NCI-H446 treated with DMSO at 0.1 percent for 48 hours (cell line): ENCODE data around the gene LUZP2.

Experiments used
- DNase-seq: peaks from one replicate; lab custom pipeline; 2025; lab: John Stamatoyannopoulos, UW

LUZP2 gene

DNA sequence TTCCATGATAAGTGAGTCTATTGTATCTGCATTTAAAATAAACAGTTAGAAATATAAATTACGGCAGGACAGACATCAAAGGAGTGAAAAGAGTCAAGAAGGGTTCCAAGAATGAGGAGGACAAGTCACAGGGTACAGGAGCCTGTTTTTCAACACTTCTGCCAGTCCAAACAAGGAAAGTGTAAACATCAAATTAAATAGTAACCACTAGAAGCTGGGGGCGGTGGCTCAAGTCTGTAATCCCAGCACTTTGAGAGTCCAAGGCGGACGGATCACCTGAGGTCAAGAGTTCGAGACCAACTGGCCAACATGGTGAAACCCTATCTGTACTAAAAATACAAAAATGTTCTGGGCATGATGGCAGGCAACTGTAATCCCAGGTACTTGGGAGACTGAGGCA lies 219.6 kb downstream of the LUZP2 start:
- DNase-seq = no peak

DNA sequence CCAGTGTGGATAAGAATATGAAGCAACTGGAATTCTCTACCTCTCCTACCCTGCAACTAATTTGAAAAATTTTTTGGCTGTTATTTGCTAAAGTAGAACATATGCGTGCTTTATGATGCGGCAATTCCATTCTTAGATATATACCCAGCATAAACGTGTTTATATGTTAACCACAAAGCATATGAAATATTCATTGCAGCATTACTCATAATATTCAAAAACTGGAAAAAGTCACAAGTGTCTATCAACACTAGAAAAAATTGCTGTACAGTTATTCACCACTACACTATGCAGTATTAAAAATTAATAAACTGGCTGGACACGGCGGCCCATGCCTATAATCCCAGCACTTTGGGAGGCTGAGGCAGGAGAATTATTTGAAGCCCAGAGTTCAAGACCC lies 226.4 kb downstream of the LUZP2 start:
- DNase-seq = no peak

DNA sequence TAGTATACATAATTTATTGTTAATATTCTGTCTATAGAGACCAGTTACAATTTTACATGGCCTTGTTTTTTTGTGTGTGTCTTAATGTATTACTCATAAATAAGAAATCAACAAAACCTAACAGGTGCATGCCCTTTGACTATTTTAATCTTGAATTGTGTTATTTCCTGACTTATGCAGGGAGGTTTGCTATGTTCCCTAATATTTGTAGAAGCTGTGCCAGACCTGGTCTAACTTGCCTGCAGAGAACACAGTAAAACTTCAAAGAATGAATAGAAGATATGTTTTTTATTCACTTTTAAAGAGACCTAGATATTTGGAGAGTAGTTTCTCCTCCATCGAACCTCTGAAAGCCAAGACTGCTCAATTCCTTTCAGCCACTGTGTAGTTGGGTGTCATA lies 234.7 kb downstream of the LUZP2 start:
- DNase-seq = no peak

DNA sequence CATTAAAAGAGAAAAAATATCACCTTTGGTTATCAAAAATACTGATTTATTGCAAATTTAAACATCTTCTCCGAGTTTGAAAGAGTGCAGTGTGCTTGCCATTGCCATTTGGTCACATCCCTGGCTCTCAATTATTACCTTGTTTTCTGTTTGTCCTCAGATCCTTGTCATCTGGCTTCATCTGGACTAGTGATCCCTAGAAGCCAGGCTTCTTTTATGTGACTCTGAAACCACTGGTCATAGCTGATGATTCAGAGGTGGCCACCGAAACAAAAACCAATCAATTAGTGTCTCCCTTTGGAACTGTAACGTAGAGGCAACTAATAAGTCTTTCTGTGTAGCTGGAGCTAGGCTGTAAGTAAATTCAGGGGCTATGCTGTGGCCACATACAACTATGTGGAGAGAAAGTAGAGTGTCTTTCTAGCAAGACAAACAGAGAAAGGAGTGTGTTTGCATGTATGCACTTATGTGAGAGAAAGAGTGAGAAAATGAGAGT lies 237.9 kb downstream of the LUZP2 start:
- no peak for DNase-seq

DNA sequence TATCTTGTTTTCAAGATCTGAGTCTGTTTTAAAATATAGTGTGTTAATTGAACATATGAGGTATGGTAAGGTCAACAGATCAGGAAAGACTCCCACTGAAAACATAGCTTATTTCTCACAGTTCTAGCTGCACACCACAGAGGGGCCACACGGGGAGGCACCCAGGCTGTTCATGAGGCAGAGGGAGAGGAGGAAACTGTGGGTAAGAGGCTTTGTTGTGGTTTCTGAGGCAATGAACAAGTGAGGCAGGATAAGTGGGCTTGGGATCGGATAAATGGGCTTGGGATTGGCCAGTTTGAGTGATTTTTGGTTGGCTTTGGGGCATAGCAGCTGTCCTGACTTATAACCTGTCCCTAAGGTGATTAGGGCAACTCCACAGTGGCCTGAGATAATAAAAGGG lies 242.1 kb downstream of the LUZP2 start:
- no peak for DNase-seq

DNA sequence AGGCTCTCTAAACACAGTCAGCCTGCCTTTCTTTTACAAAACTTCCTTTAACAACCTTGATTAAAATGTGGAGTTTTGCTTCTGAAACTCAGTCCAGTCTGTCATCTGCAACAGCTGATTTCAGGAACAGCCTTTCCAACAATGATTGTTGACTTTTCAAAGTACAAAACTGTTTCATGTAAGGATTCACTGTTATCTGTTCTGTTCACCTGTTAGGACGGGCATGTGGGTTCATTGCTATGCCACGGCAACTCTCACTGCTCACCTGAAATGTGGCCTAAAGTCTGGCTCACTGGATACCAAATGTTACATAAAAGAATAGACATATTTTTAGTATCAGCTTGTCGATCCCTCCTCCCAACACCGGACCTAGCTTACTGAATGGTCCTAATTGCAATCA lies 242.8 kb downstream of the LUZP2 start:
- no peak for DNase-seq

DNA sequence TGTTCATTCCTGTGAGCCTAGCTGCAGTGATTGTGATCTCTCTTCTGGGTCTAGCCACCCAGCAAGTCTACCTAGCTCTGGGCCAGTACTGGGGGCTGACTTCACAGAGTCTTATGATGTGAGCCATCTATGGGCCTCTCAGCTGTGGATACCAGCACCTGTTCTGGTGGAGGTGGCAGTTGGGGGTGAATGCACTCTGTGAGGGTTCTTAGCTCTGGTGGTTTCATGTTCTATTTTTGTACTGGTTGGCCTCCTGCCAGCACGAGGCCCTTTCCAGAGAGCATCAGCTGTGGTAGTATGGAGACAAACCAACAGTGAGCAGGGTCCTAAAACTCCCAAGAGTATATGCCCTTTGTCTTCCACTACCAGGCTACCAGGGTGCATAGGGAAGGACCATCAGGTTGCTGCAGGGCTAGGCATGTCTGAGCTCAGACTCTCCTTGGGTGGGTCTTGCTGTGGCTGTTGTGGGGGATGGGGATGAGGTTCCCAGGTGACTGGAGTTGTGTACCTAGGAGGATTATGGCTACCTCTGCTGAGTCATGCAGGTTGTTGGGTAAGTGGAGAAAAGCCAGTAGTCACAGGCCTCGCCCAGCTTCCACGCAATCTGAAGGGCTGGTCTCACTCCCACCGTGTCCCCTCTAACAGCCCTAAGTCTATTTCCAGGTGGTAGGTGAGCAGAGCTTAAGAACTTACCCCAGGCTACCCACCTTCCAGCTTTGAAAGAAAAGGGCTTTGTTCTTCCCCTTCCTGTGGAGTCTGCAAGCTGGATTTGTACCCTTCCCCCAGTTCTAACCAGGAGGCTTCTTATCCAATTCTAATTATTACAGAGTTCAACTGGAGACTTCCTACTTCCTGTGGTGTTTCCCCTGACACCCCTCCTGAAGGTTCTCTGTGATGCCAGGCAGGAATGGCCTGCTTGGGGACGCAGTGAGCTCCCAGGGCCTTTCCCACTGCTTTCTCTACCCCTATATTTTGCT lies 250.7 kb downstream of the LUZP2 start:
- DNase-seq = no peak

DNA sequence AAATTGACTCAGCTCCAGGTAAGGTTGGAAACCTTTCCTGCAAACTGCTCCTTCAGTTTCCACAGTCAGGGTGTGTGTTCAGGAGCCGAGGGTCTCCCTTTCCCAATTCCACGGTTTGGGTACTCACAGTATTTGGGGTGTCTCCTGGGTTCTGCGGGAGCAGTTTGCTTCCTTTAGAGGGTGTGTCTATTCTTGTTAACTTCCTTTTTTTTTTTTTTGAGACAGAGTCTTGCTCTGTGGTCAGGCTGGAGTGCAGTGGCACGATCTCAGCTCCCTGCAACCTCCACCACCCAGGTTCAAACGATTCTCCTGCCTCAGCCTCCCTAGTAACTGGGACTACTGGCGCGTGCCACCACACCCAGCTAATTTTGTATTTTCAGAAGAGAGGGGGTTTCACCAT lies 251.4 kb downstream of the LUZP2 start:
- DNase-seq = no peak

DNA sequence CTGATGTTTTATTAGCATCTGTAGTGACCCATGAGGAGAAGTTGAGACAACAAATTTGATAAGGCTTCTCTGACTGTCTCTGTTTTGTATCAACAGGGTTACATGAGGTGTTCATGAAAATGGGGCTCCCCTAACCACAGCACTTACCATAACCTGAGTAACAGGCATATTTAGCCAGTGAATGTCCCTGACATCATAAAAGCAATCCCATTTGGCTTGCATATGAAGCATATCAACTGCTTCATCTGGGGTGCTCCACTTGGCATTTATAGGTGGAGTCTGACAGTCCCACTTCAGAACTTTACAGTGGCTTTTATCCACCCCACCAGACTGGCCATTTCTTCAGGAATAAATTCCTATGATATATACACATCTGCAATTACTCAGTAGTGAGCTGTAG lies 257.6 kb downstream of the LUZP2 start:
- DNase-seq = no peak

DNA sequence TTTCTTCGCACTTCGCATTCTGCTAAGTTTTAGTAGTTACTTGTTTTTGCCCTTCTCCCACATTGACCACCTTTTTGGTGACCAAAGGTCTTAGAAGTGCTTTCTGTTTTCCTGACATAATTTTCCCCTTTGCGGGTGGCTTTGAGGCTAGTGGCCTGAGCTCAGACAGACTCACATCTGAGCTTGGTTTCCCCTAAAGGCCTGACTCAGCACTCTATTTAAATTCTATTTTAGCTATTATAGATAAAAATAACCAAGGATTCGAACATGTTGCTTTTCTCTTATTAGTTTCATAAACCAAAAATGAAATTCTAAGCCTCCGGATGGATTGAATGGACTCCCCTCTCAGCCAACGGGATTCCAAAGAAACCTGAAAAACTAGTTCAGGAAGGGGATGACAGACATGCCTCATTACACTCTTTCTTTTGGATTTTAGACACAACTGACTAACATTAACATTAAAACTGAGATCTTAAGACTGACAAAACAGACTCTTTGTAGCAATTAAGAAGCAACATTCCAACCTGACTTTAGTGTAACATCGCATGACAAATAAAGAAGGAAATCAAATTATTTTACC lies 258.5 kb downstream of the LUZP2 start:
- DNase-seq = no peak

DNA sequence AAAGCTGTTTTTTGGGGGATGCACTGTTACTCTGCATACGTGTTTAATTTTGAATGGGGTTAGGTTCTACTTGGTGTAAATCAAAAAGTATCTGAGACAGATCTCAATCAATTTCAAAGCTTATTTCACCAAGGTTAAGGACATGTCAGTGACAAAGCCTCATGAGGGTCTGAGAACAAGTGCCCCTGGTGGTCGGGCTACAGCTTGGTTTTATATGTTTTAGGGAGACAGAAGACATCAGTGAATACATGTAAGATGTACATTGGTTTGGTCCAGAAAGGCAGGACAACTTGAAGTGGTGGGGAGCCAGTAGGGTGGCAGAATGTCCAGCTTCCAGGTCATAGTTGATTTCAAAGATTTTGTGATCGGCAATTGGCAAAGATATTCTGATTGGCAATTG lies 262.9 kb downstream of the LUZP2 start:
- no peak for DNase-seq

DNA sequence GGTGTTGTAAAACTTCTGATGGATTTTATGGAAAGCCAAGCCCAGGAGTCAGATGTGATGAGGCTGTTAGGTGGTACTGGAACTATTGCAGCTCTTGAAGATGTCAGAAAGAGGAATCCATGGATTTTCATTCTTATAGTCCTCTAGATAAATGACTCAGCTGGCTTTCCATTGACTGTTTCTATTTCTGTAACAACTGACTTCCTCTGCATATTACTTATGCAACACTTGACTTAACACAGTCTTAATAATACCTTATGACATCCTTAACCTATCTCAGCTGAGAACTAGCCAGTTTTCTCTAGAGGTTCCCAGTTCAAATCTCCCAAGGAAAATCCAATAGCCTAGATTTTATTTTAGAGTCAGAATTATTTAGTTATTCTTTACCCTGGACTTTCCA lies 263.8 kb downstream of the LUZP2 start:
- no peak for DNase-seq

DNA sequence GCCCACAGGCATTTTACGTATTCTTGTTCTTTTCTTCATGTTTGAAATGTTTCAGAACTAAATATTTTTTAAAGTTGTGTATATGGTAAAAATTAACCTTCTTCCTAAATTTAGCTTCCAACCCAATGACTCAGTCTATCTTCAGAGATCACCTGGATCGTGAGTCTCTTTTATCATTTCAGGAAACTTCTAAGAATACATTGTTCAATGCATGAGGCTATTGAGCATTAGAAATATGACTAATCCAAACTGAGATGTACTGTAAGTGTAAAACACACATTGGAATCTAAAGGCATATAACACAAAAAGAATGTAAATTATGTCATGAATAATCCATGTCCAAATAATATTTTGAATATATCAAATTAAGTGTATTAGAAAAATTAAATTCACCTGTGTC lies 265.2 kb downstream of the LUZP2 start:
- DNase-seq = no peak

DNA sequence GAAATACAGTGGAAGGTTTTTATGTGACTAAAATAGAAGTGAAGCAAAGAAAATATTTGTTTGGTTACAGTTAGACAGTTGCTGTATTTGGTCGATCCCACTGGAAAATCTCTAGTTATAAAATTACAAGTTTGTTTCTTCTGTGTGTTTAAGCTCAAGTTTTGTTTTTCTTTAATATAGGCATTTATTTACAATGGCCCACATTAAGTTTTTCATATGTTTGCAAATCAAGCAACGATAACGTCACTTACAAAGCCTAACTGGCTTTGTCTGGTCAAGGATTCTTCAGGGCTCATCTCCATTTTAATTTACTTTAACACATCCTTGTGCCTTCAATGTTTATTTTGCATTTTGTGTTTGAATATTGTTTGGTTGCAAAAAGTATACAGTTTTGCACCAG lies 270.6 kb downstream of the LUZP2 start:
- DNase-seq = no peak

DNA sequence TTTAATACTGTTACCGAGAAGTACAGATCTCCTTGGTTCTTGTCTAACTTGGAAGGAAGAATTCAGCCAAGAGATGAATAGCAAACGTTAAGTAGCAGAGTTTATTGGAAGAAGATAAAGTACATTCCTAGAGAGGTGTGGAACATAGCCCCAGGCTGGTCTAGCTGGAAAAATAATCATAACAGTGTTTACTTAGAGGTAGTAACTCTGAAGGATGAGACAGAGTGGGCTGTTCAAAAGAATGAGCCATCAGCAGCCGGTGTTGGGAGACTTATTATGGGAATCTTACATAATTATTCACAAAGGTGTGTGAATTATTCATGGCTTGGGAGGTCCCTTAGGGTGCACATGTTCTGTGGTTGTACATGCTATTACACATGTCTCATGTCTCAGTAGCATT lies 276.5 kb downstream of the LUZP2 start:
- no peak for DNase-seq

DNA sequence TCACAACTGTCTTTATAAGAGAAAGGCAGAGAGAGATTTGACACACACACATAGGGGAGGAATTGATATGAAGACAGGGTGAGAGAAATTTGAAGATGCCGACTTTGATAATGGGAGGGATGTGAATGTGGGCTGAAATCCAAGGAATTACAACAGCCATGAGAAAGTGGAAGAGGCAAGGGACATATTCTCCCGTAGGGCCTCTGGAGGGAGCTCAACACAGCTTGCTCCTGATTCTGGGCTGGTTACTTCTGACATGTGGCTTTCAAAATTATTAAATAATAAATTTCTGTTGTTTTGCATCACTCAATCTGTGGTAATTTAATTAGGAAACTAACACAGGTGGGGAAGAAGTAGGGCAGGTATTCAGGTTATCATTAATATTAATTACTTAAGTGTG lies 282.9 kb downstream of the LUZP2 start:
- DNase-seq = no peak

DNA sequence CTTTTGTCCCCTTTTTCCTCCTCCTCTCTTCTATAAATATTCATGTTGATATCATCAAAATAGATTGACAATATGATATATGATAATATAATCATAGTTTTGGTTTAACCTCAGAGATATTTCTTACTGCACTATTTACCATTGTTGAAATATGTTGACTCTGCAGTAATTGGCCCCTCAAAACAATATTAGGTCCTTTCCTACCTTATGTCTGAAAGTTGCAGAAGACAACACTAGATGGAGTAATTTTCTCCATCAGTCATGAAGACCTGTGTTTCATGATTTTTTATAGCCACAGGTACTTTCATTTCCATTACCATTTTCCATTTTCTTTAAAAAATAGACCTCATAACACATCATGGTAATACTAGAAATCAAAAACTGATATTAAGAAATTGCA lies 284.4 kb downstream of the LUZP2 start:
- no peak for DNase-seq

DNA sequence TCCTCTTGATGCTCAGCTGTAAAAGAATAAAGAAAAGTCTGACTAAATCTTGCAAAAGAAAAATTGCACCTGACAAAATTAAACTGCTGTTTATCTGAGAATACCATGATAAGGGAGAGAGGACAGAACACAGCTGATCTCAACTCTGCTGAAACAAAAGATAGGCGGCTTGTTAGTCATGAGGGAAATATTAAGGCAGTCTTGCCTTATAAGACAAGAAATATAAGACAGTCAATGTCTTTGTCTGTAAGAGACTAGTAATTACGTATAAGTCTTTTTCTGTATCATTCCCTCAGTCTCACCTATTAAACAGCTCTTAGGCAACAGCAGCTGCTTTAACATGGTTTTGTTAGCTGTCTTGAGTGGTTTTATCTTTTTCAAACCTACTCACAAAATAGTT lies 296.6 kb downstream of the LUZP2 start:
- no peak for DNase-seq

DNA sequence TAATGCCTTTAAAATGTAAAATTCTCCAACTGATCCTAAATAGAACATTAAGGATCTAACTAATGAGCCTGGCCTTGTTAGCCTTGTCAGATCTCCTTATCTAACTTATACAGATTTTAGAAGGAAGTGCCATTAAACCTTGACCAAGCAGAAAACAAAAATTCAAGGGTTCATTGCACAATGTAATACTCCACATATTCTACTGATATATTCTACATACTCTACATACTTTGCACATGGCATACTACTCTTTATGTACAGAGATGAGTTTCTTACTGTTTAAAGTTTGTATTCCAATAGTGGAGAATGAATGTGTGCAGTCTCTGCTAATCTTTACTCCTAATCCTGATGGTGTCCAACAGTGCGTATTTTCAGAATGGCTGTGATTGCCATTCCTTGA lies 297.2 kb downstream of the LUZP2 start:
- no peak for DNase-seq

DNA sequence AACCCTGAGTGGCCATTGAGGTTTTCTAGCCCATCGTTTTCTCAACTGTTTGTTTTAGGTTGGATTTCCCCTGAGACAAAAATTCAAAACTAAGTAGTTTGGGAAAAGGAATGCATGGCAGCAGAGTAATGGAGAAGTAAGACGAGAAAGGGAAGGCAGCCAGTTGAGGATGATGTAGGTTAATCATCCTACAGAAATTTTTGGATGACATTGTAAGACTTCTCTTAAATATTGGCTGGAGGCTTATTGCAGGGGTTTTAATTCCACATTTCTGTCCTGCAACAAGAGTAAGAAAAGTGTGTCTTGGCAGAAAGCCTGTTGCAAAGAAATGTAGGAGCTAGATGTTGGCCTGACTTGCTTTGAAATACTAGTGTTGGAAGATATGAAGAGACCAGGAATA lies 308.8 kb downstream of the LUZP2 start:
- no peak for DNase-seq

DNA sequence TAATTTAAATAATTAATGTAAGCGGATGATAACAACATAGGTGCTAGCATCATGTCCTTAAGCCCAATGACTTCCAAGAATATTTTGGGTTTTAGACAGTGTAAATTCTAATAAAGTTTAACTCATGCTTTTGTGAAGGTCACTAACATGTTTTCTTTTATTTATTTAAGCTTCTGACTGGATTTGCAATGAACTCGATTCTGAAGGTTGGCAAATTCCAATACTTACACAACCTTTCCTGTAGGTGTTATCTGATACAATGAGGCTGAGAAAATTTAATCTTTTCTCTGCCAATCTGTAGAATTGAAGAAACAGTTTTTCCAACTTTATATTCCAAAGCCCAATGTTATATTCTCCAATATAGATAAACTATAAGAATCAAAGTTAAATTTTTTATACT lies 311.3 kb downstream of the LUZP2 start:
- DNase-seq = no peak

DNA sequence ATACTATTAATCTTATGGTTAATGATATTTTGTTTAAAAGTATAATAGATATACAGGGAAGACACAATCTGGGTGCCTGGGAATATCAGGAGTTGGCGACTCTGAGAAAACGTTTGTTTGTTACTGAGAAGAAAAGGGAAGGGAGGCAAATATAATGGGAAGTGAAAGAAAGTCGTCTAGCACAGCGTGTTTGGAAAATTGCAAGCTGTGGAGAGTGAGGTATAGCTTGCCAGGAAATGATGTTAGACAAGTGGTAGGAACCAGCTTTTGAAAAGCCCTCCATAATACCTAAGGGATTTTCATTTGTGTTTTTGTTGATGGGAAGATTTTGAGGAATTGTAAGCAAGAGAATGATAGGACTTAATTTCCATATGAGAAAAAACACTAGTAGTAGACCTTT lies 322.2 kb downstream of the LUZP2 start:
- DNase-seq = no peak

DNA sequence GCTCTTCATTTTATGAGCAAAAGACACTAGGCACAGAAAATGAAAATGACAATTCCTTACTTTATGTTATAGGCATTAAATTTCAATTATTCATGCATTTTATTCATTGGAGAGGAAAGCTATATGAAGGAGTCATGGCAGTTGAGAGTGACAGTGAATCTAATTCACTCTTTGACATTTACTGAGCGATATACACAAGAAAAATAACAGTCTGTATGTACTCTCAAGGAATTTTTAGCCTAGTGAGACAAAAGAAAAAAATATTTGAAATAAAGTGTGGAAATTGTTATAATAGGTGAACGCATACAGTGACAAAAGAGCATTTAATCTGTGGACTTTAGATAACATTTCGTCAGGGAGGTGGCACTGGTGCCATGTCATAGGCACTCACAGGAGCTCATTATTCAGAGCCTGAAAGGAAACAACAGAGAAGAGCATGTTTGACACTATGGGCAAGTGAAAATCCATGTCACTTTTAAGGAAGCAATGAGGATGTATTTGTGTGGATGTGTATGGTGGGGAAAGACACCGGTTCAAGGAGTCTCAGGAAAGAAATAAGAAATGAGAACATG lies 323.1 kb downstream of the LUZP2 start:
- DNase-seq = no peak
